A673 (cell line): ENCODE measurements around the gene NRIP3. TPM values are rescaled to one million over a fixed set of nuclear protein-coding genes. Genes with fewer than 3 reads are reported as not detected.
"Not testable (repeated sequence)": the region's sequence is repeated elsewhere in the genome, so short reads cannot be mapped to it uniquely, and the experiment has no call there.

Experiments
- BruUV-seq: library from RNA; stranded (reverse); fragments of 400-500 nt; replicated peaks from 2 replicates; lab custom pipeline; 2021; lab: Mats Ljungman, UMichigan
- CTCF ChIA-PET: fragments of 300-600 bp; sonication (Branson Sonifier 250); formaldehyde crosslinking; loops from one replicate; lab custom pipeline; 2022; ENCODE audit warnings: antibody characterized with exemption; lab: Charles Lee
- POLR2A ChIA-PET: fragments of 300-600 bp; sonication (Branson Sonifier 250); formaldehyde crosslinking; loops from one replicate; lab custom pipeline; 2022; ENCODE audit warnings: antibody characterized with exemption; ENCODE audit not compliant: low non-redundant PET; lab: Charles Lee
- DNase-seq: peaks from one replicate; pipeline ENCODE4 v3.0.0-alpha.2; 2015; ENCODE audit warnings: low spot score
- H3K27ac ChIP-seq: fragments of 200-600 bp; sonication (generic); 2 replicates; pipeline ENCODE4 v1.5.1; 2016; ENCODE audit warnings: mixed run types, low read depth, mild to moderate bottlenecking, mixed read lengths, antibody characterized with exemption, low read length; ENCODE audit not compliant: poor library complexity, severe bottlenecking
- H3K27me3 ChIP-seq: fragments of 200-600 bp; sonication (generic); replicated peaks from 2 replicates; pipeline ENCODE4 v1.6.1; 2017; ENCODE audit warnings: mixed run types, low read depth, mild to moderate bottlenecking, mixed read lengths, antibody characterized with exemption, low read length; ENCODE audit not compliant: insufficient read depth, poor library complexity
- H3K36me3 ChIP-seq: fragments of 200-600 bp; sonication (generic); 2 replicates; pipeline ENCODE4 v1.6.1; 2016; ENCODE audit warnings: mixed run types, mild to moderate bottlenecking, mixed read lengths, antibody characterized with exemption, low read length; ENCODE audit not compliant: insufficient read depth, poor library complexity, severe bottlenecking
- H3K4me1 ChIP-seq: fragments of 200-600 bp; sonication (generic); 2 replicates; pipeline ENCODE4 v1.6.1; 2017; ENCODE audit warnings: mixed run types, mild to moderate bottlenecking, mixed read lengths, antibody characterized with exemption, low read length; ENCODE audit not compliant: insufficient read depth, poor library complexity, severe bottlenecking
- H3K4me3 ChIP-seq: fragments of 200-600 bp; sonication (generic); 2 replicates; pipeline ENCODE4 v1.5.1; 2016; ENCODE audit warnings: low read depth, mixed run types, mild to moderate bottlenecking, mixed read lengths, low read length; ENCODE audit not compliant: poor library complexity, severe bottlenecking
- H3K9me3 ChIP-seq: fragments of 200-600 bp; sonication (generic); 2 replicates; pipeline ENCODE4 v1.6.1; 2016; ENCODE audit warnings: mixed run types, low read depth, mild to moderate bottlenecking, mixed read lengths, antibody characterized with exemption, low read length; ENCODE audit not compliant: poor library complexity, severe bottlenecking
- CTCF ChIP-seq: fragments of 300-800, 200-600 bp; sonication (generic); conservative IDR thresholded peaks from 2 replicates; pipeline ENCODE4 v1.5.1; 2017; ENCODE audit warnings: low read depth, mild to moderate bottlenecking, antibody characterized with exemption, low read length, moderate library complexity, mixed read lengths
- EZH2 ChIP-seq: fragments of 200-600 bp; sonication (generic); IDR thresholded peaks from 2 replicates; pipeline ENCODE4 v1.6.1; 2017; ENCODE audit warnings: borderline replicate concordance, low read depth, mild to moderate bottlenecking, mixed read lengths, antibody characterized with exemption, low read length; ENCODE audit not compliant: poor library complexity, severe bottlenecking
- intact Hi-C: fragments of 100-400 bp; cut with micrococcal nuclease; formaldehyde crosslinking; loops from one replicate; pipeline ENCODE4 v1.10.0; 2022; ENCODE audit not compliant: unreplicated experiment
- total RNA-seq: library from RNA; stranded (reverse); gene quantifications from 2 replicates; pipeline ENCODE4 v1.2.3, GENCODE V29; 2021

The NRIP3 gene
- total RNA-seq, 1 experiment from 2014 or later, result 2.2 TPM

- no TSS peak for BruUV-seq
- intact Hi-C loops, result no loop called here
- no peaks in the 10 kb centered on the region for H3K4me1 ChIP-seq
- CTCF ChIA-PET, result no interaction called here
- no peaks in the 10 kb centered on the region for H3K36me3 ChIP-seq
- H3K4me3 ChIP-seq, result no peak overlapping the region
- DNase-seq, result no peak
- POLR2A ChIA-PET, result no interaction called here
- TF ChIP-seq CTCF (no peak), EZH2 (no peak)
- no peak overlapping the region for H3K27ac ChIP-seq
- no peaks in the 10 kb centered on the region for H3K27me3 ChIP-seq
- H3K9me3 ChIP-seq, result no peaks in the 10 kb centered on the region
Observed at GRCh38 chr11:9013373-9013772, 9.6 kb upstream of the NRIP3 start.

GRCh38 chr11:9009538-9009937 is 5.7 kb upstream of the NRIP3 start:
- BruUV-seq, H3K36me3 ChIP-seq, CTCF ChIA-PET, DNase-seq, H3K27ac ChIP-seq, POLR2A ChIA-PET, H3K9me3 ChIP-seq, H3K4me3 ChIP-seq, intact Hi-C loops, H3K4me1 ChIP-seq: not testable (repeated sequence)
- H3K27me3 ChIP-seq, result peaks cover 15% of the 10 kb centered on the region

GRCh38 chr11:9008661-9009060 is 4.9 kb upstream of the NRIP3 start:
- TF ChIP-seq CTCF, result no peak
- no peak for TF ChIP-seq EZH2
- H3K9me3 ChIP-seq, result no peaks in the 10 kb centered on the region
- H3K27me3 ChIP-seq, result peaks cover 24% of the 10 kb centered on the region
- H3K4me1 ChIP-seq, result peaks cover 7% of the 10 kb centered on the region
- POLR2A ChIA-PET, result no interaction called here
- no TSS peak for BruUV-seq
- CTCF ChIA-PET, result no interaction called here
- H3K27ac ChIP-seq, result no peak overlapping the region
- H3K4me3 ChIP-seq, result no peak overlapping the region
- intact Hi-C loops, result no loop called here
- DNase-seq, result no peak
- H3K36me3 ChIP-seq, result no peaks in the 10 kb centered on the region

- peaks cover 12% of the 10 kb centered on the region for H3K4me1 ChIP-seq
- H3K27me3 ChIP-seq, result peaks cover 29% of the 10 kb centered on the region
- intact Hi-C loops, result no loop called here
- H3K9me3 ChIP-seq, result no peaks in the 10 kb centered on the region
- TF ChIP-seq CTCF (no peak), EZH2 (no peak)
- BruUV-seq, result no TSS peak
- H3K36me3 ChIP-seq, result no peaks in the 10 kb centered on the region
- no peak for DNase-seq
- POLR2A ChIA-PET, result no interaction called here
- H3K27ac ChIP-seq, result no peak overlapping the region
- H3K4me3 ChIP-seq, result no peak overlapping the region
- CTCF ChIA-PET, result no interaction called here
Observed at GRCh38 chr11:9008011-9008550, 4.3 kb upstream of the NRIP3 start.
